HG03139 (cell line): ENCODE results near the gene TPRKB.
"Not testable (repeated sequence)": the region's sequence is repeated elsewhere in the genome, so short reads cannot be mapped to it uniquely, and the experiment has no call there.

ENCODE experiments used
- ATAC-seq: cut with Tn5 transposase; IDR thresholded peaks from one replicate; pipeline ENCODE4 v1.9.1; 2021; ENCODE audit not compliant: unreplicated experiment

TPRKB gene

GRCh38 chr2:73700661-73701447 lies 36.3 kb downstream of the TPRKB start:
- no peak for ATAC-seq

- ATAC-seq: no peak
Measured at GRCh38 chr2:73700131-73700611, 37.0 kb downstream of the TPRKB start.

GRCh38 chr2:73699437-73699836 lies 37.7 kb downstream of the TPRKB start:
- no peak for ATAC-seq

- ATAC-seq: no peak
Measured at GRCh38 chr2:73698101-73698500, 39.0 kb downstream of the TPRKB start.

- no peak for ATAC-seq
Measured at GRCh38 chr2:73697606-73698005, 39.5 kb downstream of the TPRKB start.

GRCh38 chr2:73696985-73697384 lies 40.2 kb downstream of the TPRKB start:
- not testable (repeated sequence) for ATAC-seq

- not testable (repeated sequence) for ATAC-seq
Measured at GRCh38 chr2:73696521-73696920, 40.6 kb downstream of the TPRKB start.

- ATAC-seq: peak; percentile 70
Measured at GRCh38 chr2:73690372-73691088, 46.6 kb downstream of the TPRKB start.

GRCh38 chr2:73688494-73688893 lies 48.7 kb downstream of the TPRKB start:
- not testable (repeated sequence) for ATAC-seq

- ATAC-seq: no peak
Measured at GRCh38 chr2:73685764-73686438, 51.2 kb downstream of the TPRKB start.

- not testable (repeated sequence) for ATAC-seq
Measured at GRCh38 chr2:73684905-73685304, 52.2 kb downstream of the TPRKB start.

- not testable (repeated sequence) for ATAC-seq
Measured at GRCh38 chr2:73684325-73684724, 52.8 kb downstream of the TPRKB start.

GRCh38 chr2:73679951-73680571 lies 57.1 kb downstream of the TPRKB start:
- not testable (repeated sequence) for ATAC-seq
